Lower leg skin (tissue), 3 donors: ENCODE measurements around the gene IMP4.
A peak's percentile ranks its signal among the peaks of the same experiment; 100 is the strongest.

Source experiments
- CTCF ChIP-seq, 3 donors: fragments of 450-650 bp; IDR thresholded peaks; one replicate each; pipeline ENCODE4 v1.5.1; 2016; ENCODE audit warnings: antibody characterized with exemption in 3 of 3, mild to moderate bottlenecking in 3 of 3, moderate library complexity in 2 of 3
- POLR2A ChIP-seq, 2 donors: fragments of 450-650 bp; IDR thresholded peaks; one replicate each; pipeline ENCODE4 v1.6.1; 2016 to 2017; ENCODE audit warnings: antibody characterized with exemption in 2 of 2, mild to moderate bottlenecking in 1 of 2, moderate library complexity in 1 of 2

- TF ChIP-seq CTCF (IDR thresholded peaks at IDR 0.05) (peak in 1 of 3 donors; percentile 49), POLR2A (IDR thresholded peaks at IDR 0.05) (no peak)
Measured at GRCh38 chr2:130332271-130333073, 10.2 kb upstream of the IMP4 start.
